Measurements from ENCODE around the gene CANT1. TPM values are rescaled to one million over a fixed set of nuclear protein-coding genes. Genes with fewer than 3 reads are reported as not detected.

The CANT1 gene
- total and polyA plus RNA-seq, 2 of the 13 experiments (the other 11 are each of a cell fraction or from before 2014, with no cell fraction given) = 34.1 to 42.1 TPM

DNA sequence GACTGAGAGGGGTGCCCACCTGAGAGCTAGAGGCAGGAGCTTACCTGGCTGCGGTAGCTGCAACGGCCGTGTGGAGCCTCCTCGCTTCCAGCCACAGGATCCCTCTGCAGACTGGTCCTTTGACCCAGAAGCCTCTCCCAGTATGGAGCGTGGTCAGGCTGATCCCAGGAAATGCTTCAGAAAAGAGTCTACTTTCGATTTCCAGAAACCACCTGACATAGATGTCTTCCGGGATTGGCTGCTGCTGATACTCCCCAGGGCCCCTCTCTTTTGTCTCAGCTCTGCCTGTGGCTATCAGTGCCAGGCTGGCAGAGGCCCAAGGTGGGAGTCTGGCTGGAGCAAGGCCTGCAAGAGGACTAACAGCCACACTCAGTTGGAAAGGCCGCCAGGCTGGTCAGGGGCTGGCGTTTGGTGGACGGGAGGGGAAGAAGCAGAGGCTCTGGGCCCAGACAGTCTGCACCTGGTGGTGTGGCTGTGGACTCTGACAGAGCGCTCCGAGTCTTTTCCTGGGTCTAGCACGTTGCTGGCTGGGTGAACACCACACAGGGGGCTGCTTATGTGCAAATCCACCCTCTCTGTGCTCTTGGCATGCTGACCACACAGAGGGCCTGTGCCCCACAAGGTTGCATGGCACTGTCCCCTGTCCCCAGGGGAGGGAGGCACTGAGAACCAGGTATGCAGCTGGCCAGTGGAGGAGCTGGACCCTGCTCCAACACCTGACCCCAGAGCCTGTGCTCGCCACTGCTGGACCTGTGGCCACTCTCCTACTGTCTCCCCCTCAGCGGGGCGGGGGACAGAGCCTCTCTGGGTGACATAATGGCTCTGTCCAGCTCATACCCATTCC is 29.6 kb downstream of the CANT1 start, which contains the start of gene LGALS3BP (continued):
- TF ChIP-seq ZNF326 (CRISPR knock-in tag; IDR thresholded peaks at IDR 0.05; ENCODE audit: borderline replicate concordance) (no peak), ZNF761 (CRISPR knock-in tag; conservative IDR thresholded peaks at IDR 0.05) (peak; percentile 6; the same call in 1 of the 2 replicates), ZNF225 (CRISPR knock-in tag; IDR thresholded peaks at IDR 0.05) (peak; percentile 42; the same call in 1 of the 2 replicates), ZNF292 (CRISPR knock-in tag; IDR thresholded peaks at IDR 0.05; ENCODE audit: borderline replicate concordance, low read depth) (peak; percentile 86), HOXD1 (CRISPR knock-in tag; IDR thresholded peaks at IDR 0.05) (no peak; the same call in 1 of the 2 replicates), NCOA2 (CRISPR knock-in tag; IDR thresholded peaks at IDR 0.05) (peak; percentile 33; the same call in 1 of the 2 replicates), NFYB (CRISPR knock-in tag; IDR thresholded peaks at IDR 0.05) (peak; percentile 76), ZC3H13 (CRISPR knock-in tag; IDR thresholded peaks at IDR 0.05) (0 out of 2 replicates have a peak, but pooled peaks have one; percentile 90), ZNF367 (CRISPR knock-in tag; IDR thresholded peaks at IDR 0.05; ENCODE audit: borderline replicate concordance) (no peak; the same call in 1 of the 2 replicates), ZNF451 (CRISPR knock-in tag; IDR thresholded peaks at IDR 0.05) (no peak; the same call in none of the 2 replicates), TGIF2 (CRISPR knock-in tag; IDR thresholded peaks at IDR 0.05) (peak; percentile 77), NR2F2 (IDR thresholded peaks at IDR 0.05; ENCODE audit: borderline replicate concordance, low read depth) (no peak; the same call in 1 of the 2 replicates), ZNF883 (CRISPR knock-in tag; IDR thresholded peaks at IDR 0.05; ENCODE audit: not compliant biosample characterization) (no peak), MEIS1 (CRISPR knock-in tag; IDR thresholded peaks at IDR 0.05; ENCODE audit: borderline replicate concordance) (no peak), SKI (IDR thresholded peaks at IDR 0.05; ENCODE audit: partially characterized antibody) (peak; percentile 45), NFE2L1 (CRISPR knock-in tag; IDR thresholded peaks at IDR 0.05; ENCODE audit: borderline replicate concordance) (no peak), ARHGAP35 (CRISPR knock-in tag; IDR thresholded peaks at IDR 0.05; ENCODE audit: borderline replicate concordance) (no peak), ZNF121 (CRISPR knock-in tag; IDR thresholded peaks at IDR 0.05) (0 out of 2 replicates have a peak, but pooled peaks have one; percentile 0)
- TF ChIP-seq, protein P1, sequence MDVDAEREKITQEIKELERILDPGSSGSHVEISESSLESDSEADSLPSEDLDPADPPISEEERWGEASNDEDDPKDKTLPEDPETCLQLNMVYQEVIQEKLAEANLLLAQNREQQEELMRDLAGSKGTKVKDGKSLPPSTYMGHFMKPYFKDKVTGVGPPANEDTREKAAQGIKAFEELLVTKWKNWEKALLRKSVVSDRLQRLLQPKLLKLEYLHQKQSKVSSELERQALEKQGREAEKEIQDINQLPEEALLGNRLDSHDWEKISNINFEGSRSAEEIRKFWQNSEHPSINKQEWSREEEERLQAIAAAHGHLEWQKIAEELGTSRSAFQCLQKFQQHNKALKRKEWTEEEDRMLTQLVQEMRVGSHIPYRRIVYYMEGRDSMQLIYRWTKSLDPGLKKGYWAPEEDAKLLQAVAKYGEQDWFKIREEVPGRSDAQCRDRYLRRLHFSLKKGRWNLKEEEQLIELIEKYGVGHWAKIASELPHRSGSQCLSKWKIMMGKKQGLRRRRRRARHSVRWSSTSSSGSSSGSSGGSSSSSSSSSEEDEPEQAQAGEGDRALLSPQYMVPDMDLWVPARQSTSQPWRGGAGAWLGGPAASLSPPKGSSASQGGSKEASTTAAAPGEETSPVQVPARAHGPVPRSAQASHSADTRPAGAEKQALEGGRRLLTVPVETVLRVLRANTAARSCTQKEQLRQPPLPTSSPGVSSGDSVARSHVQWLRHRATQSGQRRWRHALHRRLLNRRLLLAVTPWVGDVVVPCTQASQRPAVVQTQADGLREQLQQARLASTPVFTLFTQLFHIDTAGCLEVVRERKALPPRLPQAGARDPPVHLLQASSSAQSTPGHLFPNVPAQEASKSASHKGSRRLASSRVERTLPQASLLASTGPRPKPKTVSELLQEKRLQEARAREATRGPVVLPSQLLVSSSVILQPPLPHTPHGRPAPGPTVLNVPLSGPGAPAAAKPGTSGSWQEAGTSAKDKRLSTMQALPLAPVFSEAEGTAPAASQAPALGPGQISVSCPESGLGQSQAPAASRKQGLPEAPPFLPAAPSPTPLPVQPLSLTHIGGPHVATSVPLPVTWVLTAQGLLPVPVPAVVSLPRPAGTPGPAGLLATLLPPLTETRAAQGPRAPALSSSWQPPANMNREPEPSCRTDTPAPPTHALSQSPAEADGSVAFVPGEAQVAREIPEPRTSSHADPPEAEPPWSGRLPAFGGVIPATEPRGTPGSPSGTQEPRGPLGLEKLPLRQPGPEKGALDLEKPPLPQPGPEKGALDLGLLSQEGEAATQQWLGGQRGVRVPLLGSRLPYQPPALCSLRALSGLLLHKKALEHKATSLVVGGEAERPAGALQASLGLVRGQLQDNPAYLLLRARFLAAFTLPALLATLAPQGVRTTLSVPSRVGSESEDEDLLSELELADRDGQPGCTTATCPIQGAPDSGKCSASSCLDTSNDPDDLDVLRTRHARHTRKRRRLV (CRISPR knock-in tag; IDR thresholded peaks at IDR 0.05) = no peak
- TF ChIP-seq, protein P2, sequence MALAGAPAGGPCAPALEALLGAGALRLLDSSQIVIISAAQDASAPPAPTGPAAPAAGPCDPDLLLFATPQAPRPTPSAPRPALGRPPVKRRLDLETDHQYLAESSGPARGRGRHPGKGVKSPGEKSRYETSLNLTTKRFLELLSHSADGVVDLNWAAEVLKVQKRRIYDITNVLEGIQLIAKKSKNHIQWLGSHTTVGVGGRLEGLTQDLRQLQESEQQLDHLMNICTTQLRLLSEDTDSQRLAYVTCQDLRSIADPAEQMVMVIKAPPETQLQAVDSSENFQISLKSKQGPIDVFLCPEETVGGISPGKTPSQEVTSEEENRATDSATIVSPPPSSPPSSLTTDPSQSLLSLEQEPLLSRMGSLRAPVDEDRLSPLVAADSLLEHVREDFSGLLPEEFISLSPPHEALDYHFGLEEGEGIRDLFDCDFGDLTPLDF (CRISPR knock-in tag; IDR thresholded peaks at IDR 0.05) = no peak; the same call in 1 of the 2 replicates
- TF ChIP-seq, protein P3, sequence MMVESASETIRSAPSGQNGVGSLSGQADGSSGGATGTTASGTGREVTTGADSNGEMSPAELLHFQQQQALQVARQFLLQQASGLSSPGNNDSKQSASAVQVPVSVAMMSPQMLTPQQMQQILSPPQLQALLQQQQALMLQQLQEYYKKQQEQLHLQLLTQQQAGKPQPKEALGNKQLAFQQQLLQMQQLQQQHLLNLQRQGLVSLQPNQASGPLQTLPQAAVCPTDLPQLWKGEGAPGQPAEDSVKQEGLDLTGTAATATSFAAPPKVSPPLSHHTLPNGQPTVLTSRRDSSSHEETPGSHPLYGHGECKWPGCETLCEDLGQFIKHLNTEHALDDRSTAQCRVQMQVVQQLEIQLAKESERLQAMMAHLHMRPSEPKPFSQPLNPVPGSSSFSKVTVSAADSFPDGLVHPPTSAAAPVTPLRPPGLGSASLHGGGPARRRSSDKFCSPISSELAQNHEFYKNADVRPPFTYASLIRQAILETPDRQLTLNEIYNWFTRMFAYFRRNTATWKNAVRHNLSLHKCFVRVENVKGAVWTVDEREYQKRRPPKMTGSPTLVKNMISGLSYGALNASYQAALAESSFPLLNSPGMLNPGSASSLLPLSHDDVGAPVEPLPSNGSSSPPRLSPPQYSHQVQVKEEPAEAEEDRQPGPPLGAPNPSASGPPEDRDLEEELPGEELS (CRISPR knock-in tag; IDR thresholded peaks at IDR 0.05) = no peak; the same call in none of the 2 replicates
